ENCODE results near the gene WT1.
"Not testable (repeated sequence)": the region's sequence is repeated elsewhere in the genome, so short reads cannot be mapped to it uniquely, and the experiment has no call there.

Gene WT1

GRCh38 chr11:32435511-32435941, at the start of gene WT1:
WT1 (minus strand) TSS chr11:32435539.
- DNase-seq, result no peak

GRCh38 chr11:32479291-32479690, 44.0 kb upstream of the WT1 start:
- DNase-seq, result peak in 1 of 3 experiments; percentile 20

GRCh38 chr11:32478277-32478731, 43.0 kb upstream of the WT1 start:
- DNase-seq, result no peak

DNA sequence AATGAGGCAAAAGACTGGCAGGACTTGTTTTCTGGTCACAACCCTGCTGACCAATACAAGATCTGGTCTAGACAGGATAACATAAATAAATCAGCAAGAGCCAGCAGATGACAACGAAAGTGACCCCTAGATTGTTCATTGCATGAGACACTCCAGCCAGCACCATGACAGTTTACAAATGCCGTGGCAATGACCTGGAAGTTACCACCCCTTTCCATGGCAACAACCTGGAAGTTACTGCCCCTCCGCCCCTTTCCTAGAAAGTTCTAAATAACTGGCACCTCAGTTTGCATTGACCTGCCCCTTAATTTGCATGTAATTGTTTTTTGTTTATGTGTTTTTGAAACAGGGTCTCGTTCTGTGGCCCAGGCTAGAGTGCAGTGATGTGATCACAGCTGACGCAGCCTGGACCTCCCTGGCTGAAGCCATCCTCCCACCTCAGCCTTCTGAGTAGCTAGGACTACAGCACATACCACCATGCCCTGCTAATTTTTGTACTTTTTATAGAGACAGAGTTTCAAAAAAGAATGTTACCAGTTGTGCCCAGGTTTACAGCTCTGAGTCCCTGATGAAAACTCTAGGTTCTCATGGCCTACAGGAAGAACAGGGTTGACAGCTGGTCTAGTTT, 38.1 kb upstream of the WT1 start:
- DNase-seq, result no peak

DNA sequence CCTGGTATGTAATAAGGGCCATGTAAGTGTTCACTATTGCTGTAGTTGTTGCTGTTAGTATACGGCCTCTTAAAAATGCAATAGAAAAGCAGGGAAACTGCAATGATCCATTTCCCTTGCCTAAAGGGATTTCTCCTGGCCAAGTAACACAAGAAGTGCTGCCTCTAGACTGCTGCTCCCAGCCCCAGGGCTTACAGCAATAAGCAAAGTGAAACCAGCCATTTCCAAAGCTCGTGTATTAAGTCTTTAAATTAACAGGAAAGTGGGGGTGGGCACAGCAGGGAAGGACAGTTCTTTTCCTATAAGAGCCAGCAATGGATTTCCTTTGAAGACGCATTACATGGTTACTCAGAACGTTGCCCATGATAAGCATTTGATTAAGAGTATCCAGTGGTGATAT, 36.9 kb upstream of the WT1 start:
- no peak for DNase-seq

DNA sequence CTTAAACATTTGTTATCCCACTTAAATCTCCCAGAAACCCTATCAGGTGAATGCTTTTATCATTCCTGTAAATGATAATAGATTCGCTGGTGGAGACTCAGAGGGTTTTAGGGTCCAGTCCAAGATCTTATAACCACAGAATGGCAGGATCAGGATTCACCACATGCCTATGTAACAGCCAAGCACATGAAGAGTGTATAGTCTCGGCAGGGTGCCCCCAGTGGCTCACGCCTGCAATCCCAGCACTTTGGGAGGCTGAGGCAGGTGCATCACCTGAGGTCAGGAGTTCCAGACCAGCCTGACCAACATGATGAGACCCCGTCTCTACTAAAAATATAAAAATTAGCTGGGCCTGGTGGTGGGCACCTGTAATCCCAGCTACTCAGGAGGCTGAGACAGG, 36.2 kb upstream of the WT1 start:
- DNase-seq, result not testable (repeated sequence)

GRCh38 chr11:32469791-32470190, 34.5 kb upstream of the WT1 start:
- no peak for DNase-seq

- peak in 1 of 3 experiments; percentile 12 for DNase-seq
Observed at GRCh38 chr11:32466279-32466915, 31.1 kb upstream of the WT1 start.

GRCh38 chr11:32464078-32464477, 28.7 kb upstream of the WT1 start:
- no peak for DNase-seq

GRCh38 chr11:32462011-32462690, 26.8 kb upstream of the WT1 start:
- DNase-seq, result no peak

- no peak for DNase-seq
Observed at GRCh38 chr11:32456864-32457263, 21.5 kb upstream of the WT1 start.

DNA sequence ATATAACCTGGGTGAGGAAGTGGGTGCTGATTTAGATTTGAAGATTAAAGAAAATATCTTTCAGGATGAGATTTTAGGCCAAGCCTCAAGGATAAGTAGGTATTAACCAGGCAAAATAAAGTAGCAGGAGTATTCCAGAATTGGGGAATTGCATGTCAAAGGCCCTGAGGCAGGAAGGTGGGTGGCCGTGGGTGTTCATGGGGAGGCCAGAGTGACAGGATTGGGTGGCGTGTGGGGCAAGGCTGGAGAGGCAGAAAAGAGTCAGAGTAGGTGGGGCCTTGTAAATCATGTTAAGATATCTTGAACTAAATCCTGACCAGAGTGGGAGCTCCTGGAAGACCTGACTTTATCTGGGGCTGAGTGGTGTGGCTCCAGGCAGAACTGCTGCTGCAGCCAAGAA, 19.7 kb upstream of the WT1 start:
- no peak for DNase-seq

- no peak for DNase-seq
Observed at GRCh38 chr11:32451808-32452207, 16.5 kb upstream of the WT1 start.

DNA sequence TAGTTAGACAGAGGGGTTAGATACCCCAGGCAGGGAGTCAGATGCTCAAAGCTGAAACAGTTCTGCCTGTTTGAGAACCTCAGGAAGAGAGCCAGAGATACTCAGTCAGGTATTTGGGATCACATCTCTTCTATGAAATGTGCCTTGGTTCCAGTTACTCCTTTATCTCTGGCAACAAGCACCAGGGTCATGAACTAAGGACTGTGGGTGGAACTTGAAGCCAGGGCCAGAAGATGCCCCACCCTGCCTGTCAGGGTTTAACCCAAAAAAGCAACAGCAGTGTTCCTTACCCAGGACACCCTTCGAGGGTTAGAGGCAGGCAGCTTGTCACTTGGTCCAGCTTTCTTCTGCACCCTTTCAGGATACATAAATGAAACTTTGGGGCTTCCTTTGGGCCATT, 15.0 kb upstream of the WT1 start:
- no peak for DNase-seq

DNA sequence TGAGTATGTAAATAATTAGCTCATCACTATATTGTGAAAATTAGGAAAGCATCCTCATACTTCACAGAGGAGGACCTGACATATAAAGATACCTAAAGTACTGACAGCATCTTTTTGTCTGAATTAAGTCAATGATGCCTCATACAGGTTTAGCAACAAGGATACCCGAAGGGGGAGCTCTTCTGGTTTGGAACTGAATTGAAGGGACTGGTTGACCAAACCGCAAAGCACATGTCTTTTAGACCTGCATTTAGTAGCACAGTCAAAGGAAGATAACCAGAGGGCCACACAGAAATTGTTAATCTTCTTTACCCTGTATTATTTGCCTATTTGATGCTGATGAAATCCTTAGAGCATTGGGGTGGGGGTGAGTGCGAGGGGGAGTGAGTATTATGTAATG, 12.9 kb upstream of the WT1 start:
- DNase-seq, result peak in 1 of 3 experiments; percentile 8

DNA sequence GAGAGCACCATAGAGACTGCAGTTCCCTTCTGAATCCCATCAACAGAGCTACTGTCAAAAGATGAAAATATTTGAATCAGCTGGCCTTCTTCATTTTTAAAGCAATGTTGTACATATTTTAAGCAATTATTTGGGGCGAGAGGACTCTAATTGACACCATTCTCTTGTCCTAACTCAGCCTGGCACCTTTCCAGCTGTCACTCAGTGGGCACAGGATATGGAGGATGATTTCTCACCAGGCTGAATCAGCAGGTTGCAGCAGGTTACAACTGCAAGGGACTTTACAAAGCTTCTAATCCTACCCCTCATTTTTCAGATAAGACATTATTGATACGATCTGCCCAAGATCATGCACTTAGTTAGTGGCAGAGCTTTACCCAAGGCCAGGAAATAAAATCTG, 11.9 kb upstream of the WT1 start:
- DNase-seq, result peak in 1 of 3 experiments; percentile 11

- no peak for DNase-seq
Observed at GRCh38 chr11:32446227-32446626, 10.9 kb upstream of the WT1 start.

DNA sequence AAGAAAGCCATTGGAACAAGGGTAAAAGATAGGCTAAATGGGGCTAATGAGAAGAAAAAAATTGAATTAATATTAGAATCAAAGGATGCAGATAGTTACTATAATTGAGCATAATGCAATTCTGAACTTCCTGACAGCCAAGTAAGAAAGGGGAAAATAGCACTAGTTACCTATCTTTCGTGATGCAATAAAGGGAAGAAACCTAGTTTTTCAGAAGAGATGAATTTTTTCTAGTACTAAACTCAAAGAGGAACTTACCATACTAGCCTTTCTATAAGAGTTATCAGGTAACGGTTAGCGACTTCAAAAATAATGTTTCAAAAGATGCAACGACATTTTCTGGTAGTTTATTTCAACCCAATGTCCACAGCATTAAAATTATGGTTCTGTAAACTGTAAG, 8.8 kb upstream of the WT1 start:
- no peak for DNase-seq

- DNase-seq, result no peak
Observed at GRCh38 chr11:32440916-32441315, 5.6 kb upstream of the WT1 start.

DNA sequence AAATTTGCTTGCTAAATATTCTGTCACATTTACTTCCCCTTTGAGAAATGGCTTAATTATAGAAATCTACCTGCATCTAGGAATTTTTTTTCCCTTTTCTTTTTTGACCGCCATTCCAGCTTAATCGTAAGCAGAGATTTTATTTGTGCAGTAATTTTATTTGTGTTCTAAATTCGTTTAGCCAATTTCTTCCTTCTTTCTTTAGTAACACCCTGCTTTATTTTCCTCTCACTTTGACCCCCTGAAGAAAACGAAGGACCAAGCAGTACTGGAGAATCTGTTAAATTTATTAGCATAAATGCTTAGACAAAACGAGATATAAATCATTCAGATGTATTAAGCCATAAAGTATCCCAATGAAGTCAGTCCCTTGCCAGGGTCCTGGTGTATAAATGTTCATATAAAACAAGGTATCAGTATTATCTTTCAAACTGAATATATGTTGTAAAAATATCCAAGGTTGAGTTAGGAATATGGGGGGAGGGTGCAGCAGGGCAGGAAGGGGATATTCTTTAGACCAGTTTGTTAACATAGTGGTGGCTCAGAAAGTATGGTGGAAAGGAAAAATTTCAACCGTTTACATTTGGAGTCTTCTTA, 5.1 kb upstream of the WT1 start:
- no peak for DNase-seq

DNA sequence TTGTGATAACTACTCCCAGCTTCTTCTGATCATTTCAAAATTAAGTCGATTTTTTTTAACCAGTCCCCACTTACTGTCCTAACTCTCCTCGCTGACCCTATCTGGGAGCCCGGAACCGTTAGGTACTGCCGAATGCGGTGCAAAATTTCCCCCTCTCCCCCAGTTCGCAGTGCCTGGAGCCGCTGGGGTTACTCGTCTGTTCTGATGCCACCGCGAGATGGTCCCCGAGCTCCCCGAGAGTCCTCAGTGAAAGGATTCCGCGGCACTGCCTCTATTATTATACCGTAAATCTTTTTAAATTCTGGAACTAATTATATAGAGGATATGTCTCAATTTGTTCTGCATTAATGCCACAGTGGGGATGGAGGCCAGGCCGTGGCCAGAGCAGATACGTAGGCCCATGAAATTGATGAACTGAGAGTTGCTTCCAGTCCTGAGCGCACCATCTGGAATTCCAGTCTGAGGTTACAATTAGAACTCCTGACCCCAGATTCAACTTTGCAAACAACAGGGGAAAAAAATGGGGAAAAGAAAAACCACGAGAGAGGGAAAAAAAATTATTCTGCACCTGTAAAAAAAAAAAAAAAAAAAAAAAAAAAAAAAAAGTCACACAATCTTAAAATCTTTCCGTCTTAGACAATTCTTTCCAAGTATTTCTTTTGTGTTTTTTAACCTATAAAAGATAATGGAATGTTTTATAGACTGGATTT, 4.3 kb upstream of the WT1 start:
- DNase-seq, result no peak

- DNase-seq, result no peak
Observed at GRCh38 chr11:32438866-32439489, 3.6 kb upstream of the WT1 start.
